A549 (cell line): ENCODE results near the gene CMIP. TPM values are rescaled to one million over a fixed set of nuclear protein-coding genes. Genes with fewer than 3 reads are reported as not detected.

Source experiments
- ATAC-seq, 2 experiments: fragments of 200-7000 bp in 1 of 2; fragments of >200 bp in 1 of 2; cut with Nextera tagmentation in 1 of 2; cut with Tn5 transposase in 1 of 2; 3 replicates each; pipeline versions ENCODE4 v1.8.0 to v1.9.1; 2018 to 2020; ENCODE audit warnings: mild to moderate bottlenecking in 1 of 2, moderate library complexity in 1 of 2
- CTCF ChIA-PET: fragments of 300-600 bp; sonication (Branson Sonifier 250); formaldehyde crosslinking; extraction: SDS; loops from one replicate; lab custom pipeline; 2021; ENCODE audit warnings: antibody characterized with exemption, inconsistent platforms; lab: Yijun Ruan, JAX
- POLR2A ChIA-PET: fragments of 350-600 bp; formaldehyde crosslinking; extraction: SDS; loops from one replicate; lab custom pipeline; 2021; ENCODE audit warnings: antibody characterized with exemption, inconsistent platforms; lab: Yijun Ruan, JAX
- DNase-seq, 2 experiments: peaks; one replicate each; pipeline versions ENCODE4 v3.0.0 to v3.0.0-alpha.2; 2011 to 2016; ENCODE audit warnings: low read depth in 1 of 2, low spot score in 1 of 2
- FAIRE-seq: peaks from 2 replicates; lab custom pipeline; 2011; peaks lifted over from hg19 to GRCh38; lab: Jason Lieb, UNC
- H3K27ac ChIP-seq, 2 experiments: fragments of >200 bp; sonication (Bioruptor Twin); formaldehyde crosslinking; 3 replicates each; pipeline ENCODE4 v1.5.1; 2016 to 2017
- H3K4me1 ChIP-seq: fragments of >200 bp; sonication (Bioruptor Twin); formaldehyde crosslinking; 3 replicates; pipeline ENCODE4 v1.6.1; 2016
- H3K4me2 ChIP-seq: fragments of >200 bp; sonication (Bioruptor Twin); formaldehyde crosslinking; 3 replicates; pipeline ENCODE4 v1.6.1; 2016
- H3K4me3 ChIP-seq: fragments of >200 bp; sonication (Bioruptor Twin); formaldehyde crosslinking; 3 replicates; pipeline ENCODE4 v1.5.1; 2016
- H3K9me3 ChIP-seq: fragments of >200 bp; sonication (Bioruptor Twin); formaldehyde crosslinking; 3 replicates; pipeline ENCODE4 v1.6.1; 2016
- CHD4 ChIP-seq: fragments of 200-600 bp; sonication (generic); IDR thresholded peaks from 2 replicates; pipeline ENCODE4 v1.6.1; 2016; ENCODE audit warnings: antibody characterized with exemption, mild to moderate bottlenecking, borderline replicate concordance
- CTCF ChIP-seq: fragments of >200 bp; sonication (Bioruptor Twin); formaldehyde crosslinking; IDR thresholded peaks from 3 replicates; pipeline ENCODE4 v1.5.1; 2016
- ELK1 ChIP-seq: fragments of 150-350 bp; IDR thresholded peaks from 2 replicates; pipeline ENCODE4 v1.6.1; 2014; ENCODE audit warnings: low read depth, mild to moderate bottlenecking, low read length
- EP300 ChIP-seq, 2 experiments: fragments of >200 bp; sonication (Bioruptor Twin); formaldehyde crosslinking; IDR thresholded peaks; 2 replicates in 1 of 2; 3 replicates in 1 of 2; pipeline ENCODE4 v1.6.1; 2016 to 2017
- FOSL2 ChIP-seq, 2 experiments: fragments of 450-650 bp in 1 of 2; fragments of >200 bp in 1 of 2; sonication (Bioruptor Twin) in 1 of 2; formaldehyde crosslinking; IDR thresholded peaks; 2 replicates each; pipeline versions ENCODE4 v1.5.0 to v1.6.1; 2016 to 2020; ENCODE audit warnings: mild to moderate bottlenecking in 1 of 2, moderate library complexity in 1 of 2
- KDM1A ChIP-seq: fragments of 200-600 bp; sonication (generic); IDR thresholded peaks from 2 replicates; pipeline ENCODE4 v1.6.1; 2016; ENCODE audit warnings: low read depth, mild to moderate bottlenecking
- MAFK ChIP-seq: fragments of 450-650 bp; IDR thresholded peaks from 2 replicates; pipeline ENCODE4 v1.6.1; 2014; ENCODE audit not compliant: partially characterized antibody
- MAX ChIP-seq: IDR thresholded peaks from 2 replicates; pipeline ENCODE4 v1.6.1; 2012
- NR3C1 ChIP-seq: fragments of >200 bp; sonication (Bioruptor Twin); formaldehyde crosslinking; IDR thresholded peaks from 3 replicates; pipeline ENCODE4 v1.6.1; 2017
- PBX3 ChIP-seq: IDR thresholded peaks from 2 replicates; pipeline ENCODE4 v1.6.1; 2012
- POLR2A ChIP-seq: IDR thresholded peaks from 2 replicates; pipeline ENCODE4 v1.6.1; 2012; ENCODE audit warnings: mild to moderate bottlenecking, low read length
- RARB ChIP-seq: fragments of 250-450 bp; sonication (Bioruptor Pico); IDR thresholded peaks from 2 replicates; pipeline ENCODE4 v1.8.0; 2021; ENCODE audit warnings: mild to moderate bottlenecking, moderate library complexity
- RCOR1 ChIP-seq: fragments of 150-350 bp; IDR thresholded peaks from 2 replicates; pipeline ENCODE4 v1.6.1; 2014; ENCODE audit warnings: antibody characterized with exemption, low read length, low read depth
- RNF2 ChIP-seq: fragments of 200-600 bp; sonication (generic); IDR thresholded peaks from 2 replicates; pipeline ENCODE4 v1.6.1; 2016; ENCODE audit warnings: low read depth, mild to moderate bottlenecking, antibody characterized with exemption, moderate library complexity, borderline replicate concordance
- SMC3 ChIP-seq: fragments of >200 bp; sonication (Bioruptor Twin); formaldehyde crosslinking; IDR thresholded peaks from 3 replicates; pipeline ENCODE4 v1.6.1; 2018; ENCODE audit warnings: inconsistent platforms
- SREBF2 ChIP-seq: fragments of 450-650 bp; IDR thresholded peaks from 2 replicates; pipeline ENCODE4 v1.6.1; 2014; ENCODE audit warnings: mild to moderate bottlenecking, moderate library complexity
- ZC3H11A ChIP-seq: fragments of 450-650 bp; IDR thresholded peaks from 2 replicates; pipeline ENCODE4 v1.6.1; 2014; ENCODE audit warnings: antibody characterized with exemption, mild to moderate bottlenecking
- WGBS: methylation state at CpG from one replicate; pipeline ENCODE4 v1.1.6; 2017; ENCODE audit errors: missing lambda C conversion rate; 5-methylcytosine and 5-hydroxymethylcytosine counted together
- polyA plus RNA-seq, 4 experiments: library from polyadenylated mRNA; depleted of rRNA in 3 of 4; stranded (reverse); fragments of >200 nt; fragmentation: RNase III in 1 of 4; extraction: RNeasy Plus Mini Kit Qiagen cat#74134 plus additional on column Dnase treatment in 1 of 4; gene quantifications; 2 replicates in 3 of 4; 3 replicates in 1 of 4; pipeline ENCODE4 v1.2.3, GENCODE V29; 2011 to 2017

CMIP gene
- polyA plus RNA-seq, 2 of the 4 experiments (the other 2 are of a cell fraction): 21.6 to 125 TPM

- TF ChIP-seq CTCF: no peak
- TF ChIP-seq KDM1A: no peak
- no peak for TF ChIP-seq EP300 (IDR thresholded peaks at IDR 0.05)
- TF ChIP-seq SREBF2: no peak
These were observed 268.1 kb downstream of the CMIP start (continued) for GRCh38 chr16:81712681-81713080.

- no peak for TF ChIP-seq RCOR1
- ChIA-PET CTCF (interaction anchor here (0.6 to 5.2 kb wide), 10 partner anchors 10 to 310 kb away, joined by 3 to 42 read pairs (median 4); no protein-coding TSS in a partner anchor), POLR2A (no interaction called here)
- H3K4me1 ChIP-seq: peaks cover 66% of the 10 kb centered on the region
- H3K4me3 ChIP-seq: no peak overlapping the region
- no peak overlapping the region for H3K4me2 ChIP-seq
- FAIRE-seq (no peak), ATAC-seq (peak; percentile 1 to 3; a peak in 3 of 6 replicates), DNase-seq (peak in 1 of 2 experiments; percentile 44)
- H3K9me3 ChIP-seq: no peaks in the 10 kb centered on the region
- H3K27ac ChIP-seq: peak overlapping the region; percentile 94 to 97
- 94% methylated on average over 16 of the region's 16 CpGs for WGBS
These were observed 268.7 kb downstream of the CMIP start for GRCh38 chr16:81713295-81713772.

GRCh38 chr16:81713796-81714195 lies 269.2 kb downstream of the CMIP start:
- WGBS: 93% methylated on average over 11 of the region's 11 CpGs
- no peak for ATAC-seq
- POLR2A ChIA-PET: no interaction called here
- CTCF ChIA-PET: interaction anchor here (0.7 to 5.2 kb wide), 8 partner anchors 9 to 310 kb away, joined by 3 to 42 read pairs (median 4); no protein-coding TSS in a partner anchor
- DNase-seq: no peak
- Histone ChIP-seq H3K4me3 (no peak overlapping the region), H3K4me1 (peaks cover 66% of the 10 kb centered on the region), H3K27ac (peak overlapping the region; percentile 94 to 97), H3K9me3 (no peaks in the 10 kb centered on the region), H3K4me2 (no peak overlapping the region)
- no peak for TF ChIP-seq RCOR1
- no peak for TF ChIP-seq ELK1
- TF ChIP-seq MAFK: no peak
- no peak for TF ChIP-seq POLR2A
- no peak for TF ChIP-seq RNF2
- TF ChIP-seq CHD4: no peak
- TF ChIP-seq SMC3: no peak
- no peak for TF ChIP-seq RARB (CRISPR knock-in tag)
- TF ChIP-seq CTCF: no peak
- no peak for TF ChIP-seq PBX3
- FAIRE-seq: no peak

- H3K9me3 ChIP-seq: no peaks in the 10 kb centered on the region
- H3K4me1 ChIP-seq: peaks cover 63% of the 10 kb centered on the region
- no peak overlapping the region for H3K4me3 ChIP-seq
- ChIA-PET POLR2A (no interaction called here), CTCF (interaction anchor here (0.8 to 5.2 kb wide), 9 partner anchors 9 to 347 kb away, joined by 3 to 42 read pairs (median 5); no protein-coding TSS in a partner anchor)
- WGBS: 97% methylated on average over 7 of the region's 7 CpGs
- DNase-seq (no peak), ATAC-seq (no peak), FAIRE-seq (no peak)
- H3K27ac ChIP-seq: peak overlapping the region; percentile 77 to 94
- no peak overlapping the region for H3K4me2 ChIP-seq
- TF ChIP-seq NR3C1: no peak
- no peak for TF ChIP-seq MAX
- no peak for TF ChIP-seq FOSL2 (IDR thresholded peaks at IDR 0.05)
- TF ChIP-seq FOSL2 (CRISPR knock-in tag; IDR thresholded peaks at IDR 0.05): no peak
- no peak for TF ChIP-seq EP300 (IDR thresholded peaks at IDR 0.05)
- no peak for TF ChIP-seq ZC3H11A
These were observed 270.0 kb downstream of the CMIP start for GRCh38 chr16:81714583-81714982.
